PFSK-1 (cell line): Measurements from ENCODE around the gene MCRS1.

Experiments
- FOXP2 ChIP-seq: optimal IDR thresholded peaks from 2 replicates; pipeline ENCODE3; 2011; ENCODE audit warnings: borderline replicate concordance, control low read depth, inconsistent platforms; ENCODE audit not compliant: insufficient read depth; ENCODE audit errors: extremely low read length, extremely low read depth
- POLR2AphosphoS5 ChIP-seq: IDR thresholded peaks from 2 replicates; pipeline ENCODE4 v1.6.1; 2012; ENCODE audit warnings: low read depth, mild to moderate bottlenecking, control low read depth, low read length, moderate library complexity
- REST ChIP-seq, 2 experiments: IDR thresholded peaks; 2 replicates each; pipeline versions ENCODE4 v1.6.1 to v1.8.0; 2011 to 2012; ENCODE audit warnings: low read depth in 2 of 2, low read length in 2 of 2, control low read depth in 1 of 2, inconsistent platforms in 1 of 2, mild to moderate bottlenecking in 1 of 2, moderate library complexity in 1 of 2; ENCODE audit not compliant: insufficient read depth in 1 of 2
- SIN3A ChIP-seq: IDR thresholded peaks from 2 replicates; pipeline ENCODE4 v1.6.1; 2012; ENCODE audit warnings: mild to moderate bottlenecking, low read length, moderate library complexity, borderline replicate concordance; ENCODE audit not compliant: insufficient read depth
- TAF1 ChIP-seq: IDR thresholded peaks from 2 replicates; pipeline ENCODE4 v1.6.1; 2012; ENCODE audit warnings: low read length, control low read depth, borderline replicate concordance; ENCODE audit not compliant: insufficient read depth

DNA sequence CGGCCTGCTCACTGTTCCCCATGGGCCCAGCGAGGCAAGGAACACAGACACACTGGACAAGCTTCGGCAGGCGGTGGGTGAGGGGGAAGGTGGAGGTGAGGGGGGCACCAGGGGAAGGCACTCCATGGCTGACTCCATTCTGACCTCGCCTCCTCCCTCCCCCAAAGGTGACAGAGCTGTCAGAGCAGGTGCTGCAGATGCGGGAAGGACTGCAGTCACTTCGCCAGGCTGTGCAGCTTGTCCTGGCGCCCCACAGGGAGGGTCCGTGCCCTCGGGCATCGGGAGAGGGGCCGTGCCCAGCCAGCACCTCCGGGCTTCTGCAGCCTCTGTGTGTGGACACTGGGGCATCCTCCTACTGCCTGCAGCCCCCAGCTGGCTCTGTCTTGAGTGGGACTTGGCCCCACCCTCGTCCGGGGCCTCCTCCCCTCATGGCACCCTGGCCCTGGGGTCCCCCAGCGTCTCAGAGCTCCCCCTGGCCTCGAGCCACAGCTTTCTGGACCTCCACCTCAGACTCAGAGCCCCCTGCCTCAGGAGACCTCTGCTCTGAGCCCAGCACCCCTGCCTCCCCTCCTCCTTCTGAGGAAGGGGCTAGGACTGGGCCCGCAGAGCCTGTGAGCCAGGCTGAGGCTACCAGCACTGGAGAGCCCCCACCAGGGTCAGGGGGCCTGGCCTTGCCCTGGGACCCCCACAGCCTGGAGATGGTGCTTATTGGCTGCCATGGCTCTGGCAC, 10.6 kb downstream of the MCRS1 start:
- TF ChIP-seq POLR2AphosphoS5 = no peak
- TF ChIP-seq SIN3A = no peak
- no peak for TF ChIP-seq TAF1
- no peak for TF ChIP-seq REST (IDR thresholded peaks at IDR 0.05; ENCODE audit: insufficient read depth in 1 of 2, low read depth in 2 of 2, low read length in 2 of 2)
- TF ChIP-seq FOXP2 = no peak
